K562 (cell line): ENCODE results near the gene NOP14. TPM values are rescaled to one million over a fixed set of nuclear protein-coding genes. Genes with fewer than 3 reads are reported as not detected.

Experiments used
- ATAC-seq: fragments of 200-7000 bp; cut with Tn5 transposase; 3 replicates; pipeline ENCODE4 v1.9.1; 2020; ENCODE audit warnings: moderate library complexity
- BruUV-seq: library from RNA; stranded (reverse); fragments of 400-500 nt; replicated peaks from 2 replicates; lab custom pipeline; 2021; lab: Mats Ljungman, UMichigan
- CTCF ChIA-PET: fragments of 300-600 bp; formaldehyde crosslinking; extraction: SDS; loops from one replicate; lab custom pipeline; 2021; ENCODE audit warnings: low intra/inter-chr PET ratio; lab: Yijun Ruan, JAX
- POLR2A ChIA-PET: fragments of 300-600, 350-650 bp; sonication (Branson Sonifier 250); formaldehyde crosslinking; extraction: SDS; loops from one replicate; lab custom pipeline; 2021; ENCODE audit warnings: antibody characterized with exemption, inconsistent platforms; lab: Yijun Ruan, JAX
- DNase-seq, 4 experiments: peaks; one replicate each; pipeline versions ENCODE4 v3.0.0 to v3.0.0-alpha.2; 2011 to 2018; ENCODE audit warnings: low spot score in 3 of 4, mixed read lengths in 3 of 4; ENCODE audit errors: extremely low read depth in 1 of 4
- FAIRE-seq: peaks from 2 replicates; lab custom pipeline; 2011; peaks lifted over from hg19 to GRCh38; lab: Jason Lieb, UNC
- H2AFZ ChIP-seq: 2 replicates; pipeline ENCODE4 v1.6.0; 2011; ENCODE audit warnings: low read depth, low read length, control low read depth, inconsistent platforms
- H3K27ac ChIP-seq: fragments of 200-600 bp; 3 replicates; pipeline ENCODE4 v1.8.0; 2011; ENCODE audit warnings: low read depth, mild to moderate bottlenecking, control low read depth, inconsistent platforms, low read length, moderate library complexity, mixed read lengths; ENCODE audit errors: extremely low read depth
- H3K27me3 ChIP-seq, 2 experiments: fragments of 300-600 bp in 1 of 2; 2 replicates in 1 of 2; 3 replicates in 1 of 2; pipeline versions ENCODE4 v1.6.0 to v1.8.0; 2011; ENCODE audit warnings: inconsistent platforms in 2 of 2, low read length in 2 of 2, mild to moderate bottlenecking in 1 of 2, mixed read lengths in 1 of 2, moderate library complexity in 1 of 2; ENCODE audit not compliant: control insufficient read depth in 2 of 2, insufficient read depth in 2 of 2
- H3K36me3 ChIP-seq: fragments of 300-600 bp; 3 replicates; pipeline ENCODE4 v1.8.0; 2011; ENCODE audit warnings: mild to moderate bottlenecking, low read length, inconsistent platforms; ENCODE audit not compliant: control insufficient read depth, insufficient read depth
- H3K4me1 ChIP-seq, 2 experiments: fragments of 200-600 bp in 1 of 2; replicated peaks in 1 of 2; 2 replicates in 1 of 2; 3 replicates in 1 of 2; pipeline versions ENCODE4 v1.5.1 to v1.8.0; 2011; ENCODE audit warnings: inconsistent platforms in 2 of 2, low read length in 2 of 2, mild to moderate bottlenecking in 1 of 2, mixed read lengths in 1 of 2, moderate library complexity in 1 of 2; ENCODE audit not compliant: control insufficient read depth in 2 of 2, insufficient read depth in 2 of 2
- H3K4me2 ChIP-seq: 2 replicates; pipeline ENCODE4 v1.6.1; 2011; ENCODE audit warnings: low read length, control low read depth, inconsistent platforms, mixed read lengths; ENCODE audit not compliant: insufficient read depth
- H3K4me3 ChIP-seq: fragments of 200-600 bp; sonication (generic), shearing (Covaris generic); 2 replicates; pipeline ENCODE4 v1.5.1; 2016; ENCODE audit warnings: control low read depth, inconsistent platforms
- H3K79me2 ChIP-seq: fragments of 200-600 bp; 3 replicates; pipeline ENCODE4 v1.8.0; 2011; ENCODE audit warnings: low read length, inconsistent platforms; ENCODE audit not compliant: control insufficient read depth, insufficient read depth
- H3K9ac ChIP-seq, 2 experiments: 2 replicates each; pipeline versions ENCODE4 v1.6.0 to v1.6.1; 2011; ENCODE audit warnings: low read depth in 2 of 2, low read length in 2 of 2, control low read depth in 1 of 2, inconsistent platforms in 1 of 2, mild to moderate bottlenecking in 1 of 2, mixed read lengths in 1 of 2; ENCODE audit not compliant: insufficient read depth in 1 of 2
- H3K9me1 ChIP-seq: one replicate; pipeline ENCODE4 v1.6.0; 2011; ENCODE audit warnings: inconsistent platforms, mild to moderate bottlenecking, low read length, moderate library complexity; ENCODE audit not compliant: control insufficient read depth, insufficient read depth
- H3K9me3 ChIP-seq: replicated peaks from 2 replicates; pipeline ENCODE4 v1.5.1; 2011; ENCODE audit warnings: low read depth, low read length, inconsistent platforms; ENCODE audit not compliant: control insufficient read depth, insufficient read depth
- H4K20me1 ChIP-seq: replicated peaks from 2 replicates; pipeline ENCODE4 v1.6.1; 2011; ENCODE audit warnings: low read length, inconsistent platforms, mixed read lengths; ENCODE audit not compliant: control insufficient read depth, insufficient read depth
- CHCHD3 ChIP-seq: fragments of 250-450 bp; sonication (Bioruptor Pico); IDR thresholded peaks from 2 replicates; pipeline ENCODE4 v2.1.2; 2022; ENCODE audit warnings: mild to moderate bottlenecking
- MXI1 ChIP-seq: IDR thresholded peaks from 2 replicates; pipeline ENCODE4 v1.6.1; 2011; ENCODE audit warnings: low read depth, mild to moderate bottlenecking, improper control_type of control experiment, low read length
- SRSF9 ChIP-seq: fragments of 200-400 bp; formaldehyde crosslinking; IDR thresholded peaks from 2 replicates; pipeline ENCODE4 v1.6.1; 2017; ENCODE audit warnings: low read depth, low read length, borderline replicate concordance
- ZC3H11A ChIP-seq: IDR thresholded peaks from 2 replicates; pipeline ENCODE4 v1.6.1; 2012; ENCODE audit warnings: low read depth, low read length, improper control_type of control experiment
- ZNF398 ChIP-seq: fragments of 250-450 bp; sonication (Bioruptor Pico); IDR thresholded peaks from 2 replicates; pipeline ENCODE4 v1.8.0; 2021; ENCODE audit warnings: moderate library complexity, mild to moderate bottlenecking, inconsistent platforms
- ZNF561 ChIP-seq: fragments of 450-650 bp; formaldehyde crosslinking; conservative IDR thresholded peaks from 2 replicates; pipeline ENCODE4 v1.4.0; 2020; ENCODE audit warnings: mild to moderate bottlenecking, moderate library complexity
- ZNF586 ChIP-seq: fragments of 450-650 bp; formaldehyde crosslinking; conservative IDR thresholded peaks from 2 replicates; pipeline ENCODE4 v1.4.0; 2020; ENCODE audit warnings: mild to moderate bottlenecking, moderate library complexity
- WGBS: fragments of 100-300 bp; shearing (Covaris generic); methylation state at CpG from one replicate; pipeline ENCODE4 v1.1.6; 2016; ENCODE audit warnings: low coverage, mixed read lengths; ENCODE audit not compliant: insufficient coverage; ENCODE audit errors: missing lambda C conversion rate; 5-methylcytosine and 5-hydroxymethylcytosine counted together
- in situ Hi-C: fragments of 300-500 bp; cut with MboI; formaldehyde crosslinking; loops from 4 replicates; pipeline ENCODE4 v1.15.0; 2018; ENCODE audit warnings: inconsistent platforms, mixed read lengths
- intact Hi-C: fragments of 100-400 bp; cut with micrococcal nuclease; formaldehyde crosslinking; loops from 2 replicates; pipeline ENCODE4 v1.14.2; 2022
- polyA plus RNA-seq, 8 experiments: library from polyadenylated mRNA; depleted of rRNA in 4 of 8; stranded (reverse) in 5 of 8; unstranded in 3 of 8; fragments of >200 nt; fragmentation: Nextera tagmentation in 2 of 8; fragmentation: Illumina TruSeq in 1 of 8; extraction: Ambion mirVana in 2 of 8; extraction: Trizol in 1 of 8; gene quantifications; 2 replicates each; pipeline versions ENCODE4 v1.2.1 to v1.2.3, GENCODE V29; 2011 to 2014; ENCODE audit warnings: inconsistent platforms in 1 of 8, missing spikeins in 1 of 8
- total RNA-seq, 7 experiments: library from RNA; depleted of rRNA in 6 of 7; stranded (reverse); fragments of >200 nt in 6 of 7; fragmentation: Illumina TruSeq in 2 of 7; extraction: Trizol in 2 of 7; gene quantifications; 2 replicates each; pipeline versions ENCODE4 v1.2.1 to v1.2.3, GENCODE V29; 2011 to 2021; ENCODE audit warnings: low replicate concordance in 1 of 7

NOP14 gene
- total and polyA plus RNA-seq, 9 of the 15 experiments (the other 6 are each of a cell fraction or from before 2014, with no cell fraction given): 12.7 to 76.0 (median 50.9) TPM

DNA sequence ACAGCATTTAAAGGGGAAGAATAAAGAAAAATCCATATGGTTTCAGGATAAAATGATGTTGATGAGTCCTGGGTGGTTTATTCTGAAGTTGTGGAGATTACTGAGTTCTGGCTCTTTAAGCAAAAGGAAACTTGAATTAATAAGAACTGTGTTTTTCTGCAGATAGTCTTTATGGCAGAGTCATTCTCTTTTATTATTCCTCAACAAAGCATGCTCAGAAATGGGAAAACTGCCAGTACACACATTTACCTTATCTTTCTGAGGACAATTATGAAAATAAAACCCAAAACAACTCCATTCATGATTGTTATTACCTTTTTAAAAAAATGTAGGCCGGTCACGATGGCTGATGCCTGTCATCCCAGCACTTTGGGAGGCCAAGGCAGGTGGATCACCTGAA is 61.1 kb downstream of the NOP14 start:
- no TSS peak for BruUV-seq
- Histone ChIP-seq H3K4me2 (no peak overlapping the region), H3K27me3 (no peaks in the 10 kb centered on the region), H3K4me1 (no peaks in the 10 kb centered on the region), H2AFZ (no peak overlapping the region), H3K36me3 (peaks cover 86% of the 10 kb centered on the region), H3K4me3 (no peak overlapping the region), H3K9me1 (no peaks in the 10 kb centered on the region), H3K9ac (no peak overlapping the region), H3K27ac (no peak overlapping the region), H3K9me3 (no peaks in the 10 kb centered on the region), H4K20me1 (peaks cover under 1% of the 10 kb centered on the region; the same call in 1 of the 2 replicates), H3K79me2 (no peaks in the 10 kb centered on the region)
- in situ Hi-C loops: no loop called here
- FAIRE-seq: no peak
- intact Hi-C loops: no loop called here
- ATAC-seq: no peak
- DNase-seq: no peak
- CTCF ChIA-PET: no interaction called here
- POLR2A ChIA-PET: no interaction called here
- 84% methylated on average over 2 of the region's 2 CpGs for WGBS
- TF ChIP-seq ZC3H11A (no peak), MXI1 (no peak), CHCHD3 (CRISPR knock-in tag) (no peak), ZNF398 (CRISPR knock-in tag) (no peak), SRSF9 (no peak), ZNF561 (no peak), ZNF586 (CRISPR knock-in tag) (no peak)
